Smooth muscle cell (in vitro differentiated cells): ENCODE measurements around the gene RUFY2. TPM values are rescaled to one million over a fixed set of nuclear protein-coding genes. Genes with fewer than 3 reads are reported as not detected.

Source experiments
- DNase-seq: peaks from one replicate; lab custom pipeline; 2025; ENCODE audit not compliant: unreplicated experiment; lab: John Stamatoyannopoulos, UW
- H2AFZ ChIP-seq: fragments of 200-600 bp; sonication (generic); 2 replicates; pipeline ENCODE4 v1.6.0; 2016; ENCODE audit warnings: antibody characterized with exemption, low read depth, mild to moderate bottlenecking
- H3F3A ChIP-seq: fragments of 200-600 bp; sonication (generic); 2 replicates; pipeline ENCODE4 v1.6.0; 2017; ENCODE audit warnings: antibody characterized with exemption, low read depth
- H3K27ac ChIP-seq: fragments of 200-600 bp; sonication (generic); 2 replicates; pipeline ENCODE4 v1.5.1; 2016; ENCODE audit warnings: low read depth, mild to moderate bottlenecking
- H3K27me3 ChIP-seq: fragments of 200-600 bp; sonication (generic); 2 replicates; pipeline ENCODE4 v1.6.1; 2016; ENCODE audit warnings: low read depth, mild to moderate bottlenecking
- H3K36me3 ChIP-seq: fragments of 200-600 bp; sonication (generic); 2 replicates; pipeline ENCODE4 v1.5.1; 2016; ENCODE audit warnings: low read depth
- H3K4me1 ChIP-seq: fragments of 200-600 bp; sonication (generic); 2 replicates; pipeline ENCODE4 v1.5.1; 2016; ENCODE audit warnings: low read depth
- H3K4me2 ChIP-seq: fragments of 200-600 bp; sonication (generic); 2 replicates; pipeline ENCODE4 v1.6.0; 2016; ENCODE audit warnings: mild to moderate bottlenecking
- H3K4me3 ChIP-seq: fragments of 200-600 bp; sonication (generic); 2 replicates; pipeline ENCODE4 v1.5.1; 2016; ENCODE audit warnings: mild to moderate bottlenecking
- H3K79me2 ChIP-seq: fragments of 200-600 bp; sonication (generic); 2 replicates; pipeline ENCODE4 v1.6.0; 2016; ENCODE audit warnings: low read depth, mild to moderate bottlenecking
- H3K9ac ChIP-seq: fragments of 200-600 bp; sonication (generic); 2 replicates; pipeline ENCODE4 v1.6.0; 2016; ENCODE audit warnings: low read depth
- H3K9me3 ChIP-seq: fragments of 200-600 bp; sonication (generic); replicated peaks from 2 replicates; pipeline ENCODE4 v1.5.1; 2016; ENCODE audit warnings: low read depth
- H4K20me1 ChIP-seq: fragments of 200-600 bp; sonication (generic); 2 replicates; pipeline ENCODE4 v1.6.0; 2016; ENCODE audit warnings: low read depth
- CTCF ChIP-seq: fragments of 200-600 bp; sonication (generic); IDR thresholded peaks from 2 replicates; pipeline ENCODE4 v1.5.1; 2017; ENCODE audit warnings: borderline replicate concordance, mild to moderate bottlenecking, antibody characterized with exemption; ENCODE audit not compliant: insufficient read depth, poor library complexity, severe bottlenecking
- WGBS: methylation state at CpG from one replicate; pipeline ENCODE4 v1.1.7; 2016; ENCODE audit warnings: low lambda C conversion rate; 5-methylcytosine and 5-hydroxymethylcytosine counted together
- polyA plus RNA-seq: library from polyadenylated mRNA; unstranded; fragments of >200 nt; fragmentation: Nextera tagmentation; extraction: Ambion mirVana; gene quantifications from 2 replicates; pipeline ENCODE4 v1.2.1, GENCODE V29; 2016
- total RNA-seq: library from RNA; depleted of rRNA; stranded (reverse); fragments of >200 nt; gene quantifications from 2 replicates; pipeline ENCODE4 v1.2.3, GENCODE V29; 2014

The RUFY2 gene
- total and polyA plus RNA-seq, 2 experiments from 2014 or later, result 9.3 to 27.1 TPM

- H3K4me1 ChIP-seq, result peaks cover 10% of the 10 kb centered on the region
- TF ChIP-seq CTCF, result no peak
- peak; percentile 44 for DNase-seq
- H3F3A ChIP-seq, result no peaks in the 10 kb centered on the region
- H3K27ac ChIP-seq, result peak overlapping the region; percentile 94
- no peaks in the 10 kb centered on the region for H3K27me3 ChIP-seq
- H3K4me3 ChIP-seq, result peak overlapping the region; percentile 100
- peaks cover 58% of the 10 kb centered on the region for H3K79me2 ChIP-seq
- no peaks in the 10 kb centered on the region for H3K36me3 ChIP-seq
- H4K20me1 ChIP-seq, result peaks cover 44% of the 10 kb centered on the region
- H3K9me3 ChIP-seq, result no peaks in the 10 kb centered on the region
- H2AFZ ChIP-seq, result peak overlapping the region; percentile 87
- peak overlapping the region; percentile 97 for H3K4me2 ChIP-seq
- peak overlapping the region; percentile 98 for H3K9ac ChIP-seq
- WGBS, result 3% methylated on average over 29 of the region's 38 CpGs
These were observed 814 bp downstream of the RUFY2 start for GRCh38 chr10:68406111-68406814.

- peaks cover 73% of the 10 kb centered on the region for H3K79me2 ChIP-seq
These were observed 3.4 kb downstream of the RUFY2 start for GRCh38 chr10:68403701-68404100.

GRCh38 chr10:68402276-68402675 is 4.8 kb downstream of the RUFY2 start:
- Histone ChIP-seq H3K27ac (no peak overlapping the region), H3K27me3 (no peaks in the 10 kb centered on the region), H4K20me1 (peaks cover 44% of the 10 kb centered on the region), H3K9me3 (no peaks in the 10 kb centered on the region), H2AFZ (no peak overlapping the region), H3F3A (no peaks in the 10 kb centered on the region), H3K79me2 (peaks cover 75% of the 10 kb centered on the region), H3K9ac (no peak overlapping the region), H3K4me1 (peaks cover 10% of the 10 kb centered on the region), H3K4me2 (no peak overlapping the region), H3K4me3 (no peak overlapping the region), H3K36me3 (no peaks in the 10 kb centered on the region)
- 68% methylated on average over 1 of the region's 1 CpG for WGBS
- DNase-seq, result no peak
- no peak for TF ChIP-seq CTCF

More at GRCh38 chr10:68403701-68404100, 3.4 kb downstream of the RUFY2 start:
- Histone ChIP-seq H3K9ac (no peak overlapping the region), H2AFZ (no peak overlapping the region), H3K27ac (no peak overlapping the region), H3K4me3 (no peak overlapping the region), H3K4me2 (no peak overlapping the region), H3K4me1 (peaks cover 10% of the 10 kb centered on the region), H3K36me3 (no peaks in the 10 kb centered on the region), H3K27me3 (no peaks in the 10 kb centered on the region), H3K9me3 (no peaks in the 10 kb centered on the region), H3F3A (no peaks in the 10 kb centered on the region), H4K20me1 (peaks cover 44% of the 10 kb centered on the region)
- no peak for TF ChIP-seq CTCF
- 46% methylated on average over 4 of the region's 4 CpGs for WGBS
- no peak for DNase-seq

- Histone ChIP-seq H4K20me1 (peaks cover 11% of the 10 kb centered on the region), H3F3A (no peaks in the 10 kb centered on the region), H3K79me2 (peaks cover 34% of the 10 kb centered on the region), H3K4me1 (no peaks in the 10 kb centered on the region), H2AFZ (no peak overlapping the region), H3K27me3 (no peaks in the 10 kb centered on the region), H3K9me3 (no peaks in the 10 kb centered on the region), H3K4me3 (no peak overlapping the region), H3K9ac (no peak overlapping the region), H3K27ac (no peak overlapping the region), H3K36me3 (peaks cover 20% of the 10 kb centered on the region), H3K4me2 (no peak overlapping the region)
- TF ChIP-seq CTCF, result no peak
- no peak for DNase-seq
- WGBS, result 100% methylated on average over 1 of the region's 1 CpG
These were observed 10.1 kb downstream of the RUFY2 start for GRCh38 chr10:68397005-68397404.
